Islet precursor cell (in vitro differentiated cells): Measurements from ENCODE around the gene KRT15.
A peak's percentile ranks its signal among the peaks of the same experiment; 100 is the strongest.

Experiments used
- DNase-seq: peaks from one replicate; pipeline ENCODE4 v3.0.0-alpha.2; 2018

Gene KRT15

DNA sequence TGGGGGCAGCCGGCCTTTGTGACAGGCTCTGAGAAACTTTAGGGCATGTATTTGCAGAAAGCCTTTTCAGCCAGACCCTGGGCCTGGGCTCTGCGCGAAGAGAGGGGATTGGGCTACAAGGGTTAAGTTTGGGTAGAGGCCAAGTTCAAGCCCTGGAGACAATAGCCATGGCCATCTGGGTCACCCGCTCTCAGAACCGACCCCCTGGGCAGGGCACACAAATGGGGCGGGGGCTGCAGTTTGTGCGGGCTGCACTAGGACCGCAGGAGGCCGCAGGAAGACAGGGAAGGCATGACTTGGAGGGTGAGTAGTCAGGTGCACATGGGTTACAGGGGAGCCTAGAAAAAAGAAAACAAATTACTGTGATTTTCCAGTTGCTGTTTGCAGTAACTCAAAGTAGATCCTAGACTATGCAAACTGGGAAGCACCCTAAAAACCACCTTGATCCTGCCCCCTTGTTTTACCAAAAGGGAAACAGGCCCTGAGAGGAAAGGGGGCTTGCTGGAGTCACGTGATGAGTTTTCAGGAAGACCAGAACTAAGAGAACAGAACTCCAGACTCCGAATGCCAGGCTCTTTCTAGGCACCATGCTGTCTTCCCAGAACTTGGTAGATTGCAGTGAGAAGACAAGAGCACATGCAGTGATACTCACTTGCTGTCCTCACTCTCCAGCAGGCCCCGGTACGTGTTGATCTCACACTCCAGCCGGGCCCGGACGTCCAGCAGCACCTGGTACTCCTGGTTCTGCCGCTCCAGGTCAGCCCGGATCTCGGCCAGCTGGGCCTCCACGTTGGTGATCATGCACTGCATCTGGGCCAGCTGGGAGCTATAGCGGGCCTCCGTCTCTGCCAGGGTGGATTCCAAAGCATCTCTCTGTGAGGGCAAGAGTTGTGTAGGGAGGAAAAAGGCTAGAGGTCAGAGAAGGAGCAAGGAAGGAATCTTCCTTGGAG, 41.5 kb downstream of the KRT15 start:
- no peak for DNase-seq

- no peak for DNase-seq
Measured at GRCh38 chr17:41475421-41475820, 43.3 kb downstream of the KRT15 start.

- DNase-seq, result no peak
Measured at GRCh38 chr17:41474863-41475262, 43.8 kb downstream of the KRT15 start.

DNA sequence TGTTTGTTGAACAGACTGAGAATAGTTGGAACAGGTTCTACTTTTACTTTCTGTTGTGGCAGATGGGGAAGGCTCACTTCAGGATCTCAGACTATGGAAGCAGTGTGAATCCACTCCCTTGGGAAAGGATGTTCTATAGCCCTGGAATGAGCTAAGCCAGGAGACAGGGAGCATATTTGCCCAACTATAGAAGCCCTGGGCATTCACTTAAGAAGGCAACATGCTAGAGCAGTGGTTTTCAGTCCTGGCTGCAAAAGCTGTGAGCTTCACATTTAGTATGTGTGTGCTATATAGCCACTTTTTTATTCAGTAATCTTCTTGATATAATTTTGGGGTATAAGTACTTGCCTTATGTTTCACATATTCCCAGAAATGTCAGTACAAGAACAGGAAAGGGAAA, 50.3 kb downstream of the KRT15 start:
- DNase-seq, result no peak

DNA sequence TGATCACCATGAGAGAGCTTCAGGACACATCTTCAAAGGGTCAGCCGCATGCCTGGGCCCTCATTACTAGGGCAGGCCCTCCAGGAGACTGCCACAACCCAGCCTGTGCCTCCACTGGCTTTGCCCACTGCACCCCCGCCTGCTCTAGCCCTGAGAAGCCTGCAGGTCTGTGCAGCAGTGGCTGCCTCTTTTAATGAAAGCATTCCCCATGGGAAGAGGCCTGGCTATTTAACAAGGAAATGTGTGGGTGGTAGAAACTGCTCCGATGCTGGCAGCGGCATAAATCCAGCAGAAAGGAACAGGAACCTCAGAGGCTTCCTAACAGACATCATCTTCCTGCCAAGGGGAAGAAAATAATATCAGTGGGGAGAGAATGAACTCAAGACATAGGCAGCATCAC, 51.1 kb downstream of the KRT15 start:
- DNase-seq, result no peak

DNA sequence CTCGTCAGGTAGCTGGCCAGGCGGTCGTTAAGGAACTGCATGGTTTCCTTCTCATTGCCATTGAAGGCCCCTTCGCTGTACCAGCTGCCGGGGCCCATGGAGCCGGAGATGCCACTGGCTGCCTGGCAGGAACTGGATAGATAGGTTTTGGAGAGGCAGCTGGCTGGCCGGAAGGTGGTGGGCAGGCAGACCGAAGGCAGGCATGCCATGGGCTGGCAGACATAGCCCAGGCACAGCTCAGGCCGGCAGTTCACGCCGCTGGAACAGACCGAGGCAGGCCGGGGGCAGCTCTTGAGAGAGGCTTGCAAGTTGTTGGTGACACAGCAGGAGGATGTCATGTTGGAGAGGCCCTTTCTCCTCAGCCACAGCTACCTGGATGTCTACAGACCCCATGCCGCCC, 51.7 kb downstream of the KRT15 start, which contains the start of gene KRT32:
KRT32 (minus strand) TSS at position 399 of the 400 bp plus-strand sequence; CDS start at position 338, 61 bp downstream.
- peak; percentile 52 for DNase-seq

DNA sequence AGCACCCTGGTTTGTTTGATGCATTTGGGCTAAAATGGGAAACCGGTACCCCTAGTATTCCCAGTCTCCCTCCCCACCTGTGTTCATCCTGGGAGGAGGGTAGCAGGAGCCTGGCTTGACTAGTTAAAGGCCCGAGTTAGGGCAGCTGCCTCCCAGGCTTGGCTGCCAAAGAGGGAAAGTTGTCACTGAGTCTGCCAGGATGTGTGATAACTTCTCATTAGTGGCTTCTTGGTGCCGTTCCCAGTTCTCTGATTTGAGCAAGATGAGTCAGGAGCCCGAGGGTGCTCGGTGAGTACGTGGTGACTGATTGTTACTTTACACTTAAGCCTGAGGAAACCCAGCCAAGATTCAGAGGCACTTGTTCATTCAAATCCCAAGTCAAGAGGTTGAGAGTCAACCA, 54.0 kb downstream of the KRT15 start:
- DNase-seq, result peak; percentile 47

DNA sequence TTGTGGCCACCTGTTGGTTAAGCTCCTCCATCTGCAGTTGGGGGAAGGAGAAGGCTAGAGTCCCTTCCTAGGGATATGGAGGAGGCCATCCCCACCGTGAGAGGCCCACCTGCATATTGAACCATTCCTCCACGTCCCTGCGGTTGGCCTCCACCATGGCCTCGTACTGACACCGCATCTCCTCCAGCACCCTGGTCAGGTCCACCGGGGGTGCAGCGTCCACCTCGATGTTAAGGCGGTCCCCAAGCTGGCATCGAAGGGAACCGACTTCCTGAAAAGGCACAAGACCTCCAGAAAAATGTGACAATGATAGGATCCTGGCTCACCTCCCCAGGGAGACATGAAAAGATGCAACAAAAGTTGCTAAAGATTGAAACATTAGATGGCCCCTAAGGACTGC, 54.5 kb downstream of the KRT15 start:
- no peak for DNase-seq

GRCh38 chr17:41463746-41464145, 54.9 kb downstream of the KRT15 start:
- no peak for DNase-seq
